Transverse colon (tissue), 4 donors: ENCODE results near the gene PKP4.

ENCODE experiments used
- POLR2A ChIP-seq: fragments of 450-650 bp; IDR thresholded peaks from one replicate; pipeline ENCODE4 v1.6.1; 2016; ENCODE audit warnings: antibody characterized with exemption, mild to moderate bottlenecking, moderate library complexity
- POLR2AphosphoS5 ChIP-seq, 3 donors: sonication (generic); formaldehyde crosslinking; IDR thresholded peaks; one replicate each; pipeline ENCODE4 v1.6.1; 2016; ENCODE audit warnings: antibody characterized with exemption in 3 of 3
- TF ChIP-seq, protein P1 (sequence below), 5 experiments: fragments of 200-600 bp in 3 of 5; fragments of 450-650 bp in 2 of 5; sonication (generic) in 3 of 5; IDR thresholded peaks; 1 replicate in 2 of 5; 2 replicates in 3 of 5; pipeline ENCODE4 v1.5.1; 2016 to 2017; ENCODE audit warnings: antibody characterized with exemption in 5 of 5, inconsistent platforms in 3 of 5, mild to moderate bottlenecking in 2 of 5, moderate library complexity in 1 of 5

DNA sequence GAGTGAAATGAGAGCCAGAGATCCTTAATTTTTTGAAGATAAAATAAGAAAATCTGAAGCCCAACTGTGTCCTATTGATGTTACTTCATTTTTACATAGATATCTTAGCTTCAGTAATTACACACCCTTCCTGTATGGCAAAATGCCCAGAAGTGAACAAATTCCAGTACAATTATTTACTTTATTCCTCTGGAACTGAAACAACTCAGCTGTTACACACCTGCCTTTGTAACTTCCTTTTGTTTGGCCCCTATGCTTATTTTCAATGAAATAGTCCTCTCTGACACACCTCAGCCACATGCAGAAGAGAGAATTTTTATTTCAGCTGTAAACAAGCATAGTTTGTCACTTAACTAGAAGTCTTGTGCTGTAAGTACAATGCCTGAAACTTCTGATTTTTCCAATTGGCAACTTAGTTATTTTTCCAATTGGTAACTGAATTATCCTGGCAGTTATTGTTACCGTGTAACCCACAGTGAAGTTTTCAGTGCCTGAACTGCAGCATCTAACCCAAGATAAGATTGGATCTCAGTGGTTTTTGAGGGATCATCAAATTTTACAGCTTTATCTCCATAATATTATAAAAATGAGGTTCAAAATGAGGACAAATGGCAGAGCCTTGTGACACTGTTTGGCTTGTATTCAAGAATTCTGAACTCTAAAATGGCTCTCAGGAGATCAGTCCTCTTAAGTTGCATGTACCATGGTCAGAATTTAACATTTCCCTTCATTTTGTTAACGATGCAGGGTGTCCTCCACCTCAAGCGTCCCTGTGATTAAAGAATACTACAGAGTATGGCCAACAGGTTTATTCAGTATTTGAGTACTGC lies 82.6 kb downstream of the PKP4 start:
- TF ChIP-seq, protein P1, sequence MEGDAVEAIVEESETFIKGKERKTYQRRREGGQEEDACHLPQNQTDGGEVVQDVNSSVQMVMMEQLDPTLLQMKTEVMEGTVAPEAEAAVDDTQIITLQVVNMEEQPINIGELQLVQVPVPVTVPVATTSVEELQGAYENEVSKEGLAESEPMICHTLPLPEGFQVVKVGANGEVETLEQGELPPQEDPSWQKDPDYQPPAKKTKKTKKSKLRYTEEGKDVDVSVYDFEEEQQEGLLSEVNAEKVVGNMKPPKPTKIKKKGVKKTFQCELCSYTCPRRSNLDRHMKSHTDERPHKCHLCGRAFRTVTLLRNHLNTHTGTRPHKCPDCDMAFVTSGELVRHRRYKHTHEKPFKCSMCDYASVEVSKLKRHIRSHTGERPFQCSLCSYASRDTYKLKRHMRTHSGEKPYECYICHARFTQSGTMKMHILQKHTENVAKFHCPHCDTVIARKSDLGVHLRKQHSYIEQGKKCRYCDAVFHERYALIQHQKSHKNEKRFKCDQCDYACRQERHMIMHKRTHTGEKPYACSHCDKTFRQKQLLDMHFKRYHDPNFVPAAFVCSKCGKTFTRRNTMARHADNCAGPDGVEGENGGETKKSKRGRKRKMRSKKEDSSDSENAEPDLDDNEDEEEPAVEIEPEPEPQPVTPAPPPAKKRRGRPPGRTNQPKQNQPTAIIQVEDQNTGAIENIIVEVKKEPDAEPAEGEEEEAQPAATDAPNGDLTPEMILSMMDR (IDR thresholded peaks at IDR 0.05), result no peak
- peak; percentile 6 to 42 (median 35) for TF ChIP-seq POLR2AphosphoS5 (IDR thresholded peaks at IDR 0.05)
- TF ChIP-seq POLR2A, result no peak
